CD4-positive, alpha-beta T cell (primary cell): ENCODE data around the gene ROCK2. TPM values are rescaled to one million over a fixed set of nuclear protein-coding genes. Genes with fewer than 3 reads are reported as not detected.

ENCODE experiments used
- ATAC-seq: fragments of 200-7000 bp; cut with Tn5 transposase; one replicate; pipeline ENCODE4 v1.10.0; 2022; ENCODE audit warnings: mild to moderate bottlenecking; ENCODE audit not compliant: poor library complexity
- CTCF ChIA-PET: fragments of 350-600 bp; sonication (Branson Sonifier 250); formaldehyde crosslinking; loops from one replicate; lab custom pipeline; 2021; ENCODE audit warnings: antibody characterized with exemption, inconsistent platforms; lab: Charles Lee
- POLR2A ChIA-PET: fragments of 350-600 bp; sonication (Branson Sonifier 250); formaldehyde crosslinking; loops from one replicate; lab custom pipeline; 2021; ENCODE audit warnings: antibody characterized with exemption, inconsistent platforms; lab: Charles Lee
- DNase-seq, 14 experiments: peaks; one replicate each; pipeline ENCODE4 v3.0.0-alpha.2; 2013 to 2020; ENCODE audit warnings: mixed read lengths in 2 of 14
- H3K27ac ChIP-seq, 2 donors: one replicate each; pipeline versions ENCODE4 v1.5.1 to v1.7.0; 2013; ENCODE audit warnings: low read length in 2 of 2, low read depth in 1 of 2, mild to moderate bottlenecking in 1 of 2
- H3K27me3 ChIP-seq, 2 experiments: 1 replicate in 1 of 2; 2 replicates in 1 of 2; pipeline versions ENCODE4 v1.6.1 to v1.7.0; 2013; ENCODE audit warnings: low read length in 2 of 2, control low read depth in 1 of 2, mild to moderate bottlenecking in 1 of 2, moderate library complexity in 1 of 2; ENCODE audit not compliant: insufficient read depth in 2 of 2, control insufficient read depth in 1 of 2
- H3K36me3 ChIP-seq: one replicate; pipeline ENCODE4 v1.6.1; 2013; ENCODE audit warnings: low read length, control low read depth; ENCODE audit not compliant: insufficient read depth
- H3K4me1 ChIP-seq: one replicate; pipeline ENCODE4 v1.6.1; 2013; ENCODE audit warnings: low read length, control low read depth; ENCODE audit not compliant: insufficient read depth
- H3K4me3 ChIP-seq: one replicate; pipeline ENCODE4 v1.5.1; 2013; ENCODE audit warnings: mild to moderate bottlenecking, low read length, moderate library complexity
- H3K9me3 ChIP-seq, 2 experiments: 1 replicate in 1 of 2; 2 replicates in 1 of 2; pipeline versions ENCODE4 v1.6.1 to v1.7.0; 2013; ENCODE audit warnings: low read length in 2 of 2, mild to moderate bottlenecking in 2 of 2, control low read depth in 1 of 2, moderate library complexity in 1 of 2; ENCODE audit not compliant: control insufficient read depth in 1 of 2, insufficient read depth in 1 of 2
- H3K27ac Mint-ChIP-seq: one replicate; pipeline ENCODE4 v1.8.0; 2020; ENCODE audit warnings: mixed read lengths
- H3K27me3 Mint-ChIP-seq: one replicate; pipeline ENCODE4 v1.8.0; 2021; ENCODE audit warnings: mixed read lengths
- H3K36me3 Mint-ChIP-seq: one replicate; pipeline ENCODE4 v1.8.0; 2021; ENCODE audit warnings: low read depth, mixed read lengths
- H3K4me1 Mint-ChIP-seq: one replicate; pipeline ENCODE4 v1.8.0; 2021; ENCODE audit warnings: low read depth, mixed read lengths
- H3K4me3 Mint-ChIP-seq: one replicate; pipeline ENCODE4 v1.8.0; 2020; ENCODE audit warnings: mild to moderate bottlenecking, mixed read lengths
- H3K9me3 Mint-ChIP-seq: one replicate; pipeline ENCODE4 v1.8.0; 2020; ENCODE audit warnings: mixed read lengths
- CTCF ChIP-seq: fragments of 200-600 bp; IDR thresholded peaks from one replicate; pipeline ENCODE4 v1.8.0; 2022; ENCODE audit warnings: antibody characterized with exemption, mild to moderate bottlenecking
- intact Hi-C, 2 experiments: fragments of 100-400 bp; cut with DNase I in 1 of 2; cut with micrococcal nuclease in 1 of 2; formaldehyde crosslinking; loops; one replicate each; pipeline versions ENCODE4 v1.15.1 to v1.9.0; 2023 to 2025; cut with DNase I, micrococcal nuclease
- total RNA-seq, 174 experiments: library from RNA in 2 of 174; stranded (reverse) in 2 of 174; gene quantifications; one replicate each; pipeline ENCODE4 v1.2.3 and lab custom pipeline; 2021 to 2026

ROCK2 gene
- total RNA-seq, 2 experiments from 2014 or later = 6.9 to 9.4 TPM

- intact Hi-C loops = no loop called here
- no peak for ATAC-seq
- H3K27me3 Mint-ChIP-seq = no peaks in the 10 kb centered on the region
Observed at GRCh38 chr2:11182951-11183350, 161.5 kb downstream of the ROCK2 start.

GRCh38 chr2:11180653-11181052 lies 163.8 kb downstream of the ROCK2 start:
- H3K4me1 ChIP-seq = no peaks in the 10 kb centered on the region
- intact Hi-C loops = no loop called here
- TF ChIP-seq CTCF = no peak
- no peak overlapping the region for H3K27ac ChIP-seq
- H3K9me3 ChIP-seq = no peaks in the 10 kb centered on the region
- H3K27me3 ChIP-seq = no peaks in the 10 kb centered on the region
- ChIA-PET POLR2A (no interaction called here), CTCF (no interaction called here)
- Mint-ChIP-seq H3K9me3 (no peaks in the 10 kb centered on the region), H3K36me3 (peaks cover 39% of the 10 kb centered on the region), H3K27me3 (no peaks in the 10 kb centered on the region), H3K4me3 (no peak overlapping the region), H3K4me1 (peaks cover 4% of the 10 kb centered on the region), H3K27ac (no peak overlapping the region)
- ATAC-seq = no peak
- H3K4me3 ChIP-seq = no peak overlapping the region
- no peak for DNase-seq
- H3K36me3 ChIP-seq = peaks cover 23% of the 10 kb centered on the region

More at GRCh38 chr2:11182951-11183350, 161.5 kb downstream of the ROCK2 start:
- H3K36me3 ChIP-seq = peaks cover 21% of the 10 kb centered on the region
- Mint-ChIP-seq H3K27ac (no peak overlapping the region), H3K36me3 (peaks cover 59% of the 10 kb centered on the region), H3K4me3 (no peak overlapping the region), H3K9me3 (no peaks in the 10 kb centered on the region), H3K4me1 (no peaks in the 10 kb centered on the region)
- no peak overlapping the region for H3K4me3 ChIP-seq
- no peak for DNase-seq
- TF ChIP-seq CTCF = no peak
- CTCF ChIA-PET = interaction anchor here (2.4 kb wide), 1 partner anchor 50 kb away, joined by 10 read pairs; a partner anchor contains a TSS
- H3K4me1 ChIP-seq = no peaks in the 10 kb centered on the region
- H3K27me3 ChIP-seq = no peaks in the 10 kb centered on the region
- H3K27ac ChIP-seq = no peak overlapping the region
- POLR2A ChIA-PET = interaction anchor here (1.0 to 2.0 kb wide), 2 partner anchors 28 to 29 kb away, joined by 3 to 5 read pairs; partner anchors contain the start of gene SLC66A3
- no peaks in the 10 kb centered on the region for H3K9me3 ChIP-seq

GRCh38 chr2:11179899-11180298 lies 164.5 kb downstream of the ROCK2 start:
- no peaks in the 10 kb centered on the region for H3K27me3 ChIP-seq
- peaks cover 36% of the 10 kb centered on the region for H3K36me3 Mint-ChIP-seq
- ChIA-PET CTCF (no interaction called here), POLR2A (no interaction called here)
- H3K4me1 ChIP-seq = peaks cover 6% of the 10 kb centered on the region
- H3K27ac Mint-ChIP-seq = no peak overlapping the region
- H3K4me3 Mint-ChIP-seq = no peak overlapping the region
- no peaks in the 10 kb centered on the region for H3K27me3 Mint-ChIP-seq
- no peak overlapping the region for H3K27ac ChIP-seq
- TF ChIP-seq CTCF = no peak
- intact Hi-C loops = no loop called here
- H3K9me3 Mint-ChIP-seq = no peaks in the 10 kb centered on the region
- peaks cover 11% of the 10 kb centered on the region for H3K4me1 Mint-ChIP-seq
- no peak overlapping the region for H3K4me3 ChIP-seq
- H3K36me3 ChIP-seq = peaks cover 20% of the 10 kb centered on the region
- H3K9me3 ChIP-seq = no peaks in the 10 kb centered on the region
- ATAC-seq (no peak), DNase-seq (no peak)
